ENCODE measurements around the gene MPV17.

GRCh38 chr2:27363933-27364332 is 41.0 kb upstream of the MPV17 start:
- no peak for TF ChIP-seq POLR2A (IDR thresholded peaks at IDR 0.05)
- TF ChIP-seq, protein P1, sequence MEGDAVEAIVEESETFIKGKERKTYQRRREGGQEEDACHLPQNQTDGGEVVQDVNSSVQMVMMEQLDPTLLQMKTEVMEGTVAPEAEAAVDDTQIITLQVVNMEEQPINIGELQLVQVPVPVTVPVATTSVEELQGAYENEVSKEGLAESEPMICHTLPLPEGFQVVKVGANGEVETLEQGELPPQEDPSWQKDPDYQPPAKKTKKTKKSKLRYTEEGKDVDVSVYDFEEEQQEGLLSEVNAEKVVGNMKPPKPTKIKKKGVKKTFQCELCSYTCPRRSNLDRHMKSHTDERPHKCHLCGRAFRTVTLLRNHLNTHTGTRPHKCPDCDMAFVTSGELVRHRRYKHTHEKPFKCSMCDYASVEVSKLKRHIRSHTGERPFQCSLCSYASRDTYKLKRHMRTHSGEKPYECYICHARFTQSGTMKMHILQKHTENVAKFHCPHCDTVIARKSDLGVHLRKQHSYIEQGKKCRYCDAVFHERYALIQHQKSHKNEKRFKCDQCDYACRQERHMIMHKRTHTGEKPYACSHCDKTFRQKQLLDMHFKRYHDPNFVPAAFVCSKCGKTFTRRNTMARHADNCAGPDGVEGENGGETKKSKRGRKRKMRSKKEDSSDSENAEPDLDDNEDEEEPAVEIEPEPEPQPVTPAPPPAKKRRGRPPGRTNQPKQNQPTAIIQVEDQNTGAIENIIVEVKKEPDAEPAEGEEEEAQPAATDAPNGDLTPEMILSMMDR (IDR thresholded peaks at IDR 0.05): no peak

Data from body of pancreas (tissue), 4 donors.